ENCODE results near the gene PIERCE2.
A peak's percentile ranks its signal among the peaks of the same experiment; 100 is the strongest.

Gene PIERCE2, protein sequence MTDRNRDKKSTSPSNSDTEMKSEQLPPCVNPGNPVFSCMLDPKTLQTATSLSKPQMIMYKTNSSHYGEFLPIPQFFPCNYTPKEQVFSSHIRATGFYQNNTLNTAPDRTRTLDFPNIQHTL

DNA sequence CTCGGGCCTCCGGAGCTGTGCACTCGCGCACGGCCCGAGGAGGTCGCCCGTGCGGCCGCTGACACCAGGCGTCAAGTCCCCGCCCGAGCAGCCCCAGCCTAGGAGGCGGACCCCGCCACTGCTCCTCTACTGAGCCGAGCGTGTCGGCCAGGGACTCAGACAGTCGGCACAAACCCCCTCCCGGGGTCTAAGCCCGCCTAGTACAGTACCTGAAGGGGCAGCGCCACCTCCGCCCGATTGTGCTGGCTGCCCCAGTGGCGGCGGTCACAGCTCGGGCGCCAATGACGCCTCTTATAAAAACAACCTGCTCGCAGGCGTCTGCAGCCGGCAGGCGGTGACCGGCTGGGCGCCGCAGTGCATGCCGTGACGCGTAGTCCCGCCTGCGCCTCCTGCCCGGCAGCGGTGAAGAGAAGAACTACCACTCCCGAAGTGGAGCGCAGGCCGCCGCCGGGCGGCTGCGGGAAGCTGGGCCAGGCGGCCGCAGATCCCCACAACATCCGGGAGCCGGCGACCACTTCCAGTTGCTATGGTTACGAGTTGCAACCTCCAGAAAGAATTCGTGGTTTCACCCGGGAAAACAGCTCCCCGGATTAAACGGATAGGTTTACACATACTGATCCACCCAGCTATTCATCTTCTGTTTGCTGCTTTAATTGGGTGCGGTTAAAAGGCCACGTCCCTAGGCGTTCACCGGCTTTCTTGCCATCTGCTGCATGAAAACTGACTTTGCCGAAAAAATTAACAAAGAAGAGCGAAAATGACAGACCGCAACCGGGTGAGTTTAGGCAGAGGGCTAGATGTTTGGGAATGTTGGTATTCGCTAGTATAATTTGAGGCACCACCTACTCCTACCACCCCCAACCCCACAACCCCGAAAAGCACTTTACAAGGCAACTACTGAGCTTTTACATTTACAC is at the start of gene PIERCE2, which contains the start of gene CCPG1:
Gene PIERCE2 (plus strand): TSS at position 484 of the 917 bp plus-strand sequence. CDS start 274 bp downstream, at position 758.
Gene CCPG1 (minus strand): TSS at position 348 of the 917 bp plus-strand sequence. CDS start 18,935 bp downstream, outside the sequence.
- Histone ChIP-seq H3K4me3 (ENCODE audit: low read depth, low read length) (peak within 1 kb of the TSS; percentile 79), H3K36me3 (ENCODE audit: control insufficient read depth, insufficient read depth, low read length) (no peaks in the 10 kb centered on the region), H3K27ac (ENCODE audit: low read depth, low read length) (peak within 1 kb of the TSS; percentile 86), H3K9me3 (ENCODE audit: control insufficient read depth, insufficient read depth, low read length) (no peaks in the 10 kb centered on the region), H3K27me3 (ENCODE audit: control insufficient read depth, insufficient read depth, low read length) (no peaks in the 10 kb centered on the region), H3K4me1 (ENCODE audit: control insufficient read depth, insufficient read depth, low read length) (peaks cover 2% of the 10 kb centered on the region; the same call in 1 of the 2 replicates), H3K9ac (ENCODE audit: low read depth, low read length) (peak within 1 kb of the TSS; percentile 63)

DNA sequence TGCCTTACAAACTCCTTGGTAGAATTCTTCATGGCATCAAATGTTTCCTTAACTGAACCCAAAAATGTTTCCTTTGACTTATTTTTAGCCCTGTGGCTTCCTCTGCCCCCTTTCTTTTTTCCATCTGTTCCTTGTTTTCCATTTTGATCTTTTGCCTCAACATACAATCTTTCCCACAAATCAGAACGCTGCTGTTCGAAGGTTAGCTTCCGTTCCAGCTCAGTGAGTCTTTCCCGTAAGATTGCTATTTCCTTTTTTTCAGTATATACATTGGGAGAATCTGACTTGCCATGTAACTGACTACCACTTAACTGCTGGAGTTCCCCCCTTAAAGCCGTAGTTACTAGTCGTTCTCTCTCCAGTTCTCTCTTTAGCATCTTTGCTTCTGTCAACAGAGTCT is 48.0 kb upstream of the PIERCE2 start:
- H3K27ac ChIP-seq (ENCODE audit: low read depth, low read length): no peak overlapping the region
- H3K4me1 ChIP-seq (ENCODE audit: control insufficient read depth, insufficient read depth, low read length): peaks cover 11% of the 10 kb centered on the region; the same call in 1 of the 2 replicates
- no peaks in the 10 kb centered on the region for H3K9me3 ChIP-seq (ENCODE audit: control insufficient read depth, insufficient read depth, low read length)
- no peak overlapping the region for H3K4me3 ChIP-seq (ENCODE audit: low read depth, low read length)
- H3K27me3 ChIP-seq (ENCODE audit: control insufficient read depth, insufficient read depth, low read length): no peaks in the 10 kb centered on the region
- H3K9ac ChIP-seq (ENCODE audit: low read depth, low read length): no peak overlapping the region
- H3K36me3 ChIP-seq (ENCODE audit: control insufficient read depth, insufficient read depth, low read length): no peaks in the 10 kb centered on the region

DNA sequence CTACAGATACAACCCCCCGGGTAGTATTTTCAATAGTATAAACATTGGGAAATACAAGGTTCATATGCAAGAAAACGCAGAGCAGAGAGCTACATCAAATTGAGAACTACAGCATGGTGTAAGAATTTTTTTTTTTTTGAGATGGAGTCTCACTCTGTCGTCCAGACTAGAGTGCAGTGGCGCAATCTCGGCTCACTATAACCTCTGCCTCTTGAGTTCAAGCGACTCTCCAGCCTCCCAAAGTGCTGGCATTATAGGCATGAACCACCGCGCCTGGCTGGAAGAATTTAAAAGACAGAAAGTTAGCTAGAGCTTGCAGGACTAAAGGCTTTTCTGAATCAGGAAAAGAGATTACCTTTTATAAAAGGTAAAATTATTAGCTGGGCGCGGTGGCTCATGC is 47.2 kb upstream of the PIERCE2 start:
- Histone ChIP-seq H3K27me3 (ENCODE audit: control insufficient read depth, insufficient read depth, low read length) (no peaks in the 10 kb centered on the region), H3K4me3 (ENCODE audit: low read depth, low read length) (no peak overlapping the region), H3K9me3 (ENCODE audit: control insufficient read depth, insufficient read depth, low read length) (no peaks in the 10 kb centered on the region), H3K27ac (ENCODE audit: low read depth, low read length) (no peak overlapping the region), H3K4me1 (ENCODE audit: control insufficient read depth, insufficient read depth, low read length) (peaks cover 11% of the 10 kb centered on the region; the same call in 1 of the 2 replicates), H3K9ac (ENCODE audit: low read depth, low read length) (no peak overlapping the region), H3K36me3 (ENCODE audit: control insufficient read depth, insufficient read depth, low read length) (no peaks in the 10 kb centered on the region)

DNA sequence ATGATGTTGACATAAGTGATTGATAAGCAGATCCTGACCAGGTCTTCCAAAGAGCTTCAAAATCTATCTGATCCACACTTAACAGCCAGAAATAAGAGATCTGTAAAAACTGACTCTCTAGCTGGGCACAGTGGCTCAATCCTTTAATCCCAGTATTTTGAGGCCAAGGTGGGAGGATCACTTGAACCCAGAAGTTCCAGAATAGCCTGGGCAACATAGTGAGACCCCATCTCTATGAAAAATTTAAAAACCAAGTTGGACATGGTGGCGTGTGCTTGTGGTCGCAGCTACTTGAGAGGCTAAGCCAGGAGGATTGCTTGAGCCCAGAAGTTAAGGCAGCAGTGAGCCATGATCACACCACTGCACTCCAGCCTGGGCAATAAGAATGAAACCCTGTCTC is 45.7 kb upstream of the PIERCE2 start:
- Histone ChIP-seq H3K36me3 (ENCODE audit: control insufficient read depth, insufficient read depth, low read length) (no peaks in the 10 kb centered on the region), H3K4me1 (ENCODE audit: control insufficient read depth, insufficient read depth, low read length) (peaks cover 11% of the 10 kb centered on the region; the same call in 1 of the 2 replicates), H3K27ac (ENCODE audit: low read depth, low read length) (no peak overlapping the region), H3K9me3 (ENCODE audit: control insufficient read depth, insufficient read depth, low read length) (no peaks in the 10 kb centered on the region), H3K4me3 (ENCODE audit: low read depth, low read length) (no peak overlapping the region), H3K27me3 (ENCODE audit: control insufficient read depth, insufficient read depth, low read length) (no peaks in the 10 kb centered on the region), H3K9ac (ENCODE audit: low read depth, low read length) (no peak overlapping the region)

DNA sequence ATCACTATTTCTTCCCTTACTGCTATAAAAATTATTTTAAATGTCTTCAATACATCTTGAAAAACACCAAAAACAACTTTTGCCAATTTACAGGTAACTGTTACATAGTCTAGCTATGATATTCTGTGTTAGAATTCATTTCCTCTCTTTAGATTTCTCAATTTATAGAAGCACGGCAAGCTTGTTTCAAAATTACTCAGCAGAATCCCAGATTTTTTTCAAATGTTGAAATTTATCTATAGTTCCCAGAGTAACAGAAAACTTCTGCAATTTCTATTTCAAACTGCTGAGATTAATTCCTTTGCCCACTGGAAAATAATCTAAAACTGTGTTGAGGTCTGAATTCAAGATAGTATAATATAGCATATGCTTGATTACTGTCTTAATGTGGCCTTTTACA is 41.3 kb upstream of the PIERCE2 start:
- H3K4me3 ChIP-seq (ENCODE audit: low read depth, low read length): no peak overlapping the region
- H3K27me3 ChIP-seq (ENCODE audit: control insufficient read depth, insufficient read depth, low read length): no peaks in the 10 kb centered on the region
- no peaks in the 10 kb centered on the region for H3K9me3 ChIP-seq (ENCODE audit: control insufficient read depth, insufficient read depth, low read length)
- H3K9ac ChIP-seq (ENCODE audit: low read depth, low read length): no peak overlapping the region
- no peaks in the 10 kb centered on the region for H3K36me3 ChIP-seq (ENCODE audit: control insufficient read depth, insufficient read depth, low read length)
- no peaks in the 10 kb centered on the region for H3K4me1 ChIP-seq (ENCODE audit: control insufficient read depth, insufficient read depth, low read length)
- no peak overlapping the region for H3K27ac ChIP-seq (ENCODE audit: low read depth, low read length)

DNA sequence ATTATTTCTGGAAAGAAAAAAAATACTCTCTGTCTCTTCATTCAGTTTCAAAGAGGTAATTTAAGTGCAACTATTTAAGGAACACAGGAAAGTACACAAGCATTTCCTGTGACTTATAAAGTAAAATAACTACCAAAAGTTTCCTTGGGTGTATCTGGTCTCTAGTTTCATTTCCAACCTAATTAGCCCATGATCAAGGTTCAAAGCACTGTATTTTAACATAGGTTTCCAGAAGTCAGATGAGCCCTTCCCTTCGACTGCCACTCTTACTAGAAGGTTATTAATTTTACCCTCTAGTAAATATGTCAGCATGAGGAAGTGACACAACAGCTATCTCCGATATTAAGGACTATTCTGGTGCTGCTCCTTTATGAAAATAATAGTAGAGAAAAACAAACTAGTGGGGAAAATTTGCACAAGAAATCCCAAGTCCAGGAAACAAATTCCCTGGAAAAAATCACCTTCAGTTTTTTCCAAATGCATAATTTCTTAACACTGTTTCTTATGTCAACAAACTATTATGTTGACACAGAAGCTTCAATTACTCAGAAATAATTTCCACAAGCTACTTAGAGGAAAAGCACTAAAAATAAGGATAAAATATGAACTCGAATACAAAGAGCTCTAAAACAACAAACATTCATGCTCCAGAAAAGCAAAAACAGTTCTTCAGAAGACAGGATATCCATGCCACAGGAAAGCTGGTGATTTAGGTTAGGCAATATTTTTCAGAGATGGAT is 35.4 kb upstream of the PIERCE2 start:
- Histone ChIP-seq H3K36me3 (ENCODE audit: control insufficient read depth, insufficient read depth, low read length) (no peaks in the 10 kb centered on the region), H3K9ac (ENCODE audit: low read depth, low read length) (no peak overlapping the region), H3K27me3 (ENCODE audit: control insufficient read depth, insufficient read depth, low read length) (no peaks in the 10 kb centered on the region), H3K27ac (ENCODE audit: low read depth, low read length) (no peak overlapping the region), H3K9me3 (ENCODE audit: control insufficient read depth, insufficient read depth, low read length) (no peaks in the 10 kb centered on the region), H3K4me1 (ENCODE audit: control insufficient read depth, insufficient read depth, low read length) (no peaks in the 10 kb centered on the region), H3K4me3 (ENCODE audit: low read depth, low read length) (no peak overlapping the region)

DNA sequence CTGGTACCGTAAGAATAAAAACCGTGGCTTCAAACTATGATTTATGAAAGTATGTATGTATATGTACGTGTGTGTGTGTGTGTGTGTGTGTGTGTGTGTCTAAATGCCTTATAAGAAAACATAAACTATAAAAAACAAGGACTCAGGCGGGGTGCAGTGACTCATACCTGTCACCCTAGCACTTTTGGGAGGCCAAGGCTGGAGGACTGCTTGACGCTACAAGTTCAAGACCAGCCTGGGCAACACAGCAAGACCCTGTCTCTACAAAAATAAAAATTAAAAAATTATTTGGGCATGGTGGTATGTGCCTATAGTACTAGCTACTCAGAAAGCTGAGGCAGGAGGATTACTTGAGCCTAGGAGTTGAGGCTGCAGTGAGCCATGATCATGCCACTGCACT is 29.2 kb upstream of the PIERCE2 start:
- Histone ChIP-seq H3K4me1 (ENCODE audit: control insufficient read depth, insufficient read depth, low read length) (no peaks in the 10 kb centered on the region), H3K27ac (ENCODE audit: low read depth, low read length) (no peak overlapping the region), H3K9me3 (ENCODE audit: control insufficient read depth, insufficient read depth, low read length) (no peaks in the 10 kb centered on the region), H3K27me3 (ENCODE audit: control insufficient read depth, insufficient read depth, low read length) (no peaks in the 10 kb centered on the region), H3K4me3 (ENCODE audit: low read depth, low read length) (no peak overlapping the region), H3K9ac (ENCODE audit: low read depth, low read length) (no peak overlapping the region), H3K36me3 (ENCODE audit: control insufficient read depth, insufficient read depth, low read length) (no peaks in the 10 kb centered on the region)

DNA sequence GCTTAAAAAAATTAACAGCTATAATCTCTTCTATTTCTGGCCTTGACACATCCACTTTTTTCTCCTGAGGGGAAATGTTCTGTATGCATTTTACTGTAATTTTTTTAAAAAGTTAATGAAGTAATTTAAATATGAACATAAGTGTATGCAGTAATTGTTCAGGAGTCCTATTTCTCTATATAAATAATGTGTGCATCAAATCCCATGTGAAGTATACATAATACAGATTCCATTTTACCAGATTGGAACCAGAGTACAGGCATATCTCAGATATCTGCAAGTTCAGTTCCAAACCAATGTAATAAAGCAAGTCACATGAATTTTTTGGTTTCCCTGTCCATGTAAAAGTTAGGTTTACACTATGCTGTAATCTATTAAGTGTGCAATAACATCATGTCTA is 26.7 kb upstream of the PIERCE2 start:
- no peak overlapping the region for H3K27ac ChIP-seq (ENCODE audit: low read depth, low read length)
- H3K4me3 ChIP-seq (ENCODE audit: low read depth, low read length): no peak overlapping the region
- no peaks in the 10 kb centered on the region for H3K4me1 ChIP-seq (ENCODE audit: control insufficient read depth, insufficient read depth, low read length)
- H3K9me3 ChIP-seq (ENCODE audit: control insufficient read depth, insufficient read depth, low read length): no peaks in the 10 kb centered on the region
- no peak overlapping the region for H3K9ac ChIP-seq (ENCODE audit: low read depth, low read length)
- no peaks in the 10 kb centered on the region for H3K27me3 ChIP-seq (ENCODE audit: control insufficient read depth, insufficient read depth, low read length)
- no peaks in the 10 kb centered on the region for H3K36me3 ChIP-seq (ENCODE audit: control insufficient read depth, insufficient read depth, low read length)

DNA sequence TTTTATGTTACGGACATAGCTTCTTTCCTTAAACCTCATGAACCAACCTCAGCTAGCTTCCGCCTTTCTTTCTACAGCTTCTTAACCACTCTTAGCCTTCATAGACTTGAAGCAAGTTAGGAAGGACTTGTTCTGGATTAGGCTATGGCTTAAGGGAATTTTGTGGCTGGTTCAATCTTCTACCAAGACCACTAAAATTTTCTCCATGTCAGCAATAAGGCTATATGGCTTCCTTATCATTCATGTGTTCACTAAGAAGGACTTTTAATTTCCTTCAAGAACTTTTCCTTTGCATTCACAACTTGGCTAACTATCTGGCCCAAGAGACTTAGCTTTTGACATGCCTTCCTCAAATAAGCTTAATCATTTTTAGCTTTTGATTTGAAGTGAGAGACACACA is 24.6 kb upstream of the PIERCE2 start:
- H3K27me3 ChIP-seq (ENCODE audit: control insufficient read depth, insufficient read depth, low read length): no peaks in the 10 kb centered on the region
- H3K9ac ChIP-seq (ENCODE audit: low read depth, low read length): no peak overlapping the region
- no peaks in the 10 kb centered on the region for H3K9me3 ChIP-seq (ENCODE audit: control insufficient read depth, insufficient read depth, low read length)
- H3K36me3 ChIP-seq (ENCODE audit: control insufficient read depth, insufficient read depth, low read length): no peaks in the 10 kb centered on the region
- H3K4me3 ChIP-seq (ENCODE audit: low read depth, low read length): no peak overlapping the region
- H3K4me1 ChIP-seq (ENCODE audit: control insufficient read depth, insufficient read depth, low read length): no peaks in the 10 kb centered on the region
- H3K27ac ChIP-seq (ENCODE audit: low read depth, low read length): no peak overlapping the region

DNA sequence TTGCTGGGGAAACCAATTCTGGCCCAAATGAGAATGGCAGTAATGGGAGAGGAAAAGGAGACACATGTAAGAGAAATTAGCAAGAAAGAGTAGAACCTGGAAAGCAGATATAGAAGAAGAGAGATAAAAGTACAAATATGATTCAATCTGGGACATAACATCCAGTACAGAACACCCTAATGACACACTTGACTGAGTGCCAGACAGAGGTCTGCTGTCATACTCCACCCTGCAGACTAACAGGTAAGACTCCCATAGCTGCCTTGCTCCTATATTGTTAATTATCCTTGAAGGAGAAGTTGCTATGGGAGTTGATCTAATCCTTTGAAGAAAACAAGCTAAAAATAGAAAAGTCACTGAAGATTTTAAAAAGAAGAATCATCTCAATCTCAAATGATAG is 21.3 kb upstream of the PIERCE2 start:
- H3K27me3 ChIP-seq (ENCODE audit: control insufficient read depth, insufficient read depth, low read length): no peaks in the 10 kb centered on the region
- no peaks in the 10 kb centered on the region for H3K4me1 ChIP-seq (ENCODE audit: control insufficient read depth, insufficient read depth, low read length)
- H3K27ac ChIP-seq (ENCODE audit: low read depth, low read length): no peak overlapping the region
- H3K9ac ChIP-seq (ENCODE audit: low read depth, low read length): no peak overlapping the region
- H3K4me3 ChIP-seq (ENCODE audit: low read depth, low read length): no peak overlapping the region
- H3K9me3 ChIP-seq (ENCODE audit: control insufficient read depth, insufficient read depth, low read length): no peaks in the 10 kb centered on the region
- H3K36me3 ChIP-seq (ENCODE audit: control insufficient read depth, insufficient read depth, low read length): no peaks in the 10 kb centered on the region

DNA sequence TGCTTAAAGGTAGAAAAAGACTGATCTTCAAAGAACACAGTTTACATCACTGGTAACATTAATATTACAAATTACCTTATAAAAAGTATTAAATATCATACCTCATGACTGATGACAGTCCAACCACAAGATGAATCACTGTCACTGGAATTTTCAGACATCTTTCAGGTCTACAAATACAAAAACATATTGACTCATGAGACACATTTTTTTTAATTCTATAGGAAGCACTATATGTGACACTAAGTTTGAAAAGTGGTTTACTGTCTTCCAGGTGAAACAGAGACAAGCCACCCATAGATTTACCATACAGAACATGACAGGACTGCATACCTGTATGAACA is 19.1 kb upstream of the PIERCE2 start:
- Histone ChIP-seq H3K4me3 (ENCODE audit: low read depth, low read length) (no peak overlapping the region), H3K27ac (ENCODE audit: low read depth, low read length) (no peak overlapping the region), H3K9ac (ENCODE audit: low read depth, low read length) (no peak overlapping the region), H3K36me3 (ENCODE audit: control insufficient read depth, insufficient read depth, low read length) (no peaks in the 10 kb centered on the region), H3K27me3 (ENCODE audit: control insufficient read depth, insufficient read depth, low read length) (no peaks in the 10 kb centered on the region), H3K9me3 (ENCODE audit: control insufficient read depth, insufficient read depth, low read length) (no peaks in the 10 kb centered on the region), H3K4me1 (ENCODE audit: control insufficient read depth, insufficient read depth, low read length) (no peaks in the 10 kb centered on the region)

All from HUES48 (cell line).